ENCODE data around the gene ZNF574. TPM values are rescaled to one million over a fixed set of nuclear protein-coding genes. Genes with fewer than 3 reads are reported as not detected.
"Not testable (repeated sequence)": the region's sequence is repeated elsewhere in the genome, so short reads cannot be mapped to it uniquely, and the experiment has no call there.

Gene ZNF574
- total RNA-seq, 1 experiment from 2014 or later, result 35.6 TPM

GRCh38 chr19:42040031-42040430, 35.9 kb upstream of the ZNF574 start:
- no peak overlapping the region for H3K27ac ChIP-seq (ENCODE audit: insufficient read length, low read depth, low read length)
- H3K14ac ChIP-seq (ENCODE audit: insufficient read depth, low read length), result no peak overlapping the region
- no peak overlapping the region for H2AFZ ChIP-seq (ENCODE audit: low read length)
- H2BK15ac ChIP-seq (ENCODE audit: low read depth, low read length), result no peak overlapping the region
- no peaks in the 10 kb centered on the region for H3K9me3 ChIP-seq (ENCODE audit: control insufficient read depth, low read depth, low read length)
- H3K79me1 ChIP-seq (ENCODE audit: insufficient read depth, low read depth, low read length, poor library complexity, severe bottlenecking), result no peaks in the 10 kb centered on the region
- H3K23me2 ChIP-seq (ENCODE audit: insufficient read length, low read depth, low read length, poor library complexity, severe bottlenecking), result no peaks in the 10 kb centered on the region
- H3K4me1 Mint-ChIP-seq, result peaks cover 2% of the 10 kb centered on the region in 2 experiments; a peak in 3 of 4 replicates
- H3K56ac ChIP-seq (ENCODE audit: insufficient read length, low read depth, low read length), result no peak overlapping the region
- no peaks in the 10 kb centered on the region for H3K79me2 ChIP-seq (ENCODE audit: insufficient read depth, low read length)
- H3K4me2 ChIP-seq (ENCODE audit: insufficient read depth, insufficient read length, low read length), result no peak overlapping the region
- H2BK5ac ChIP-seq (ENCODE audit: insufficient read length, low read length), result no peak overlapping the region
- no peaks in the 10 kb centered on the region for H3K27me3 ChIP-seq (ENCODE audit: insufficient read depth, low read length)
- no peaks in the 10 kb centered on the region for H3K4me1 ChIP-seq (ENCODE audit: insufficient read depth, low read length)
- no peak overlapping the region for H4K8ac ChIP-seq (replicated peaks; ENCODE audit: insufficient read length, low read depth, low read length)
- H2AK5ac ChIP-seq (ENCODE audit: insufficient read length, low read length), result no peak overlapping the region
- H4K20me1 ChIP-seq (ENCODE audit: control insufficient read depth, insufficient read depth, insufficient read length), result no peaks in the 10 kb centered on the region
- no peak overlapping the region for H3K4me3 Mint-ChIP-seq
- H4K91ac ChIP-seq (ENCODE audit: insufficient read length, low read depth, low read length), result no peak overlapping the region
- no peak overlapping the region for H3K27ac Mint-ChIP-seq
- TF ChIP-seq CTCF (conservative IDR thresholded peaks at IDR 0.05), result no peak
- H3K36me3 Mint-ChIP-seq (ENCODE audit: insufficient read depth in 1 of 3, low read depth in 3 of 3), result peaks cover 33 to 72% (median 60%) of the 10 kb centered on the region in 3 experiments
- H2BK20ac ChIP-seq (ENCODE audit: low read depth, low read length, poor library complexity, severe bottlenecking), result no peak overlapping the region
- DNase-seq, result no peak
- no peak overlapping the region for H2BK12ac ChIP-seq (ENCODE audit: insufficient read length, low read depth, low read length)
- H2BK120ac ChIP-seq (ENCODE audit: low read depth, low read length, poor library complexity, severe bottlenecking), result no peak overlapping the region
- H4K5ac ChIP-seq (ENCODE audit: insufficient read length, low read depth, low read length), result no peak overlapping the region
- H3K4ac ChIP-seq (ENCODE audit: low read depth, low read length), result no peak overlapping the region
- no peak overlapping the region for H3T11ph ChIP-seq (ENCODE audit: low read length)
- no peak overlapping the region for H3K18ac ChIP-seq (ENCODE audit: insufficient read length, low read depth, low read length)
- no peak overlapping the region for H3K9ac ChIP-seq (ENCODE audit: extremely low read depth, insufficient read length, low read length)
- H3K23ac ChIP-seq (ENCODE audit: insufficient read length, low read depth, low read length), result no peak overlapping the region
- H3K27me3 Mint-ChIP-seq (ENCODE audit: low read depth), result no peaks in the 10 kb centered on the region
- H3K9me3 Mint-ChIP-seq, result no peaks in the 10 kb centered on the region

- not testable (repeated sequence) for H2BK120ac ChIP-seq (ENCODE audit: low read depth, low read length, poor library complexity, severe bottlenecking); H3K4ac ChIP-seq (ENCODE audit: low read depth, low read length); H3K23me2 ChIP-seq (ENCODE audit: insufficient read length, low read depth, low read length, poor library complexity, severe bottlenecking); H4K20me1 ChIP-seq (ENCODE audit: control insufficient read depth, insufficient read depth, insufficient read length); H2BK5ac ChIP-seq (ENCODE audit: insufficient read length, low read length); H3K14ac ChIP-seq (ENCODE audit: insufficient read depth, low read length); H2BK12ac ChIP-seq (ENCODE audit: insufficient read length, low read depth, low read length); H2BK20ac ChIP-seq (ENCODE audit: low read depth, low read length, poor library complexity, severe bottlenecking); H4K8ac ChIP-seq (replicated peaks; ENCODE audit: insufficient read length, low read depth, low read length); H2AFZ ChIP-seq (ENCODE audit: low read length); H3K4me1 ChIP-seq (ENCODE audit: insufficient read depth, low read length); H4K91ac ChIP-seq (ENCODE audit: insufficient read length, low read depth, low read length); H3K18ac ChIP-seq (ENCODE audit: insufficient read length, low read depth, low read length); H3K79me1 ChIP-seq (ENCODE audit: insufficient read depth, low read depth, low read length, poor library complexity, severe bottlenecking); H3K9ac ChIP-seq (ENCODE audit: extremely low read depth, insufficient read length, low read length); H3K9me3 ChIP-seq (ENCODE audit: control insufficient read depth, low read depth, low read length); H3K4me2 ChIP-seq (ENCODE audit: insufficient read depth, insufficient read length, low read length); H3K56ac ChIP-seq (ENCODE audit: insufficient read length, low read depth, low read length); H3K4me3 Mint-ChIP-seq; H3K27me3 ChIP-seq (ENCODE audit: insufficient read depth, low read length); H3K27me3 Mint-ChIP-seq (ENCODE audit: low read depth); H3K27ac Mint-ChIP-seq; H4K5ac ChIP-seq (ENCODE audit: insufficient read length, low read depth, low read length); H3K27ac ChIP-seq (ENCODE audit: insufficient read length, low read depth, low read length); H3K23ac ChIP-seq (ENCODE audit: insufficient read length, low read depth, low read length); H2BK15ac ChIP-seq (ENCODE audit: low read depth, low read length); H2AK5ac ChIP-seq (ENCODE audit: insufficient read length, low read length); H3K9me3 Mint-ChIP-seq; H3K4me1 Mint-ChIP-seq; H3K79me2 ChIP-seq (ENCODE audit: insufficient read depth, low read length); DNase-seq; H3T11ph ChIP-seq (ENCODE audit: low read length)
- H3K36me3 Mint-ChIP-seq (ENCODE audit: insufficient read depth in 1 of 3, low read depth in 3 of 3), result peaks cover 33 to 76% (median 65%) of the 10 kb centered on the region in 3 experiments
- WGBS (ENCODE audit: extremely low coverage, insufficient read length, low lambda C conversion rate), result no CpG with 5 or more reads among the region's 9 CpGs
These were observed 35.5 kb upstream of the ZNF574 start for GRCh38 chr19:42040491-42040890.

Data from H9 (cell line).